HG03442 (cell line): ENCODE results near the gene SKIDA1.

ENCODE experiments used
- ATAC-seq: cut with Tn5 transposase; IDR thresholded peaks from one replicate; pipeline ENCODE4 v1.9.1; 2021; ENCODE audit warnings: mild to moderate bottlenecking, moderate library complexity; ENCODE audit not compliant: unreplicated experiment

The SKIDA1 gene

GRCh38 chr10:21517134-21518031, 8.1 kb downstream of the SKIDA1 start:
- ATAC-seq = peak; percentile 53

DNA sequence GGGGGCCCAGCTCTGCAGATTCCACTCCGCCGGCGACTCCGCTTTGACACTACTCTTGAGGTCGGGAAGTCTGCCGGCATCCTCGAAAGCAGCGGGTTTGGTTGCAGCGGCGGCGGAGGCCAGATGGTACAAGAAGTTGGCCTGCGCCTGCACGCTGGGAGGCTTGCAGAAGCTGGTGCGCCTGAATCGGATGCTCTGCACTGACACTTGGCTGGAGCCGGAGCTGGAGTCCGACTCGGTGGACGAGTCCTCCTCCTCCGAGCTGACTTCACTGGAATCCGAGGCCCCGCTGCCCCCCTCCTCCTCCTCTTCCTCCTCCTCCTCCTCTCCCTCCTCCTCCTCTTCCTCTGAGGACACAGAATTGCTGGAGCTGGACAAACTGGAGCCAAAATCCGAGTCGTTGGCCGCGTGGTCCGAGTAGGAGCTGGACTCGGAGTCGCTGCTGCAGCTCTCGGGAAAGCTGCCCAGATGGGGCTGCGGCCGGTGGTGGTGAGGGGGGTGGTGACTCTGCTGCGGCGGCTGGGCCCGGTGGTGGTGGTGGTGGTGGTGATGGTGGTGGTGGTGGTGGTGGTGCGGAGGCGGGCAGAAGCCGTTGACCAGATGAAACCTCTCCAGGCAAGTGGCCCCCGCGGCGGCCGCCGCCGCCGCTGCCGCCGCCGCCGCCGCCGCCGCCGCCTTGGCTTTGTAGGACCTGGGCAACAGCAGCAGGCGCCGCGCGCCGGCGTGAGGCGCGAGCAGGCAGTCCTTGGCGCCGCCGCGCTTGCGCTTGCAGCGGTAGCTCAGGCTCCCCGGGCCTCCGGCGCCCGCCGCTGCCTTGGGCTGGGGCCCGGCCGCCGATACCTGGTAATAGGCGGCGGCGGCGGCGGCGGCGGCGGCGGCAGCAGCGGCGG, 9.0 kb downstream of the SKIDA1 start:
- ATAC-seq = peak; percentile 70

DNA sequence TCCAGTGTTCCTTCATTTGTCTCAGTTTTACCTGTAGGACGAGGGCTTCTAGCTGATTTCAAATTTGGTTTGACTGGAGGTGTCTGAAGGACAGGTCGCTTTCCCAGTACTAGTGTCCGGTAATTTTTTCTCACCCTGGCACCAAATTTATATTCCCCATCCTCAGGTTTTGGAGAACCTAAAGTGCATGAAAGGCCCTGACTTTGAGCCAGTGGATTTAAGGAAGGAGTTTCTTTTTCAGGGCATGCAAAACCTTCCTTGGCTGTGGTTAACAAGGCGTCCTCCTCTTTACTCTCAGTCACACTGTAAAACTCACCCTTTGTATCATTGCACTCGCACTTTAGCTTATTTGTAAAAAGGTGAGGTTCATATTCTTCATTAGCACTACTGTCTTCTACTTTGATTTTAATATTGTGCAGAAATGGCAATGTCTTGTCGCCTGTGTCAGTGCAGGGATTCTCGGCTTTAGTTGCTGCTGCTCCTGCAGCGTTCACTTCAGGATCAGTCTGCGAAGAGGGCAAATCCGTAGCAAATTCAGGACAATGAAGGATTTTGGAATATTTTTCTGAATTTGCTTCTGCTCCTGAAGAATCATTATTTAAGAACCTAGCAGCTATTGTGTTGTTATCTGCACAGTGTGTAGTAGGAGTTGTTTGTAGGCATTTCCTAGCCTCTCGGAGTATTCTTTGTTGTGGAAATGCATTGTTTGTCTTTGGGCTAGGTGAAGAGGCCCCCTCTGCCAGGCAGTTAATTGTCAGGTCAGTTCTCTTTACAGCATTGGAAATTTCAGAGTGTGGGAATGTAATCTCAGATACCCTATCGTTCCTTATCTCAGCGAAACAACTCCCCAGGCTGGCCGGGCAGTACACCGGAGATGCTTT, 9.9 kb downstream of the SKIDA1 start:
- ATAC-seq = no peak

GRCh38 chr10:21514818-21515351, 10.6 kb downstream of the SKIDA1 start:
- no peak for ATAC-seq

DNA sequence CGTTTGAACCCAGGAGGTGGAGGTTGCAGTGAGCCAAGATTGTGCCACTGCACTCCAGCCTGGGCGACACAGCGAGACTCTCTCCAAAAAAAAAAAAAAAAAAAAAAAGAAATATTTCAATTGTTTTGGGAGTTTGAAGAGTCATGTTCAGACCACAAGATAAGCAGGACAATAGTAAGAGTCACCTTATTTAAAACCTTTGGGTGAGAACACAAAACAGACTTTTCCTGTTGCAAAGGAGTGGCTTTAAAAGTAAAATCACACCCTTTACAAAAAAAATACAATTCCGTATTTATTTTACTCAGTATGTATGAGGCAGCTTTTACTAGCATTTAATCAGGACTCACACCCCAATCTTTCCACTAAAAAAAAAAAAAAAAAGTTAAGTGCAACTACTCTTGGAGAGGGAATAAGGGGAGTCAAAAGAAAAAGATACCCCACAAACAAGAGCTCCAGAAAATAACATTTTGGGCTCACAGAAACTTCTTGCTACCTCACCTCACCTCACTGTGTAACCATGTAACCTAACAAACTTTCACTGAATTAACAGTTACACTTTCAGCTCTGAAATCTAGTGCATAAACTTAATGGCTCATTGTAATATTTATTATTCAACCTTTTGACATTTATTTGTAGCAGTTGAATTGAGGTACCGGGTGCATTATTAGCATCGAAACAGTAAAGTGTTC, 11.2 kb downstream of the SKIDA1 start:
- ATAC-seq = no peak

GRCh38 chr10:21513405-21513788, 12.1 kb downstream of the SKIDA1 start:
- no peak for ATAC-seq

GRCh38 chr10:21512573-21513404, 12.7 kb downstream of the SKIDA1 start:
- ATAC-seq = no peak

- ATAC-seq = no peak
Observed at GRCh38 chr10:21511946-21512572, 13.4 kb downstream of the SKIDA1 start.

GRCh38 chr10:21511095-21511570, 14.3 kb downstream of the SKIDA1 start:
- no peak for ATAC-seq

DNA sequence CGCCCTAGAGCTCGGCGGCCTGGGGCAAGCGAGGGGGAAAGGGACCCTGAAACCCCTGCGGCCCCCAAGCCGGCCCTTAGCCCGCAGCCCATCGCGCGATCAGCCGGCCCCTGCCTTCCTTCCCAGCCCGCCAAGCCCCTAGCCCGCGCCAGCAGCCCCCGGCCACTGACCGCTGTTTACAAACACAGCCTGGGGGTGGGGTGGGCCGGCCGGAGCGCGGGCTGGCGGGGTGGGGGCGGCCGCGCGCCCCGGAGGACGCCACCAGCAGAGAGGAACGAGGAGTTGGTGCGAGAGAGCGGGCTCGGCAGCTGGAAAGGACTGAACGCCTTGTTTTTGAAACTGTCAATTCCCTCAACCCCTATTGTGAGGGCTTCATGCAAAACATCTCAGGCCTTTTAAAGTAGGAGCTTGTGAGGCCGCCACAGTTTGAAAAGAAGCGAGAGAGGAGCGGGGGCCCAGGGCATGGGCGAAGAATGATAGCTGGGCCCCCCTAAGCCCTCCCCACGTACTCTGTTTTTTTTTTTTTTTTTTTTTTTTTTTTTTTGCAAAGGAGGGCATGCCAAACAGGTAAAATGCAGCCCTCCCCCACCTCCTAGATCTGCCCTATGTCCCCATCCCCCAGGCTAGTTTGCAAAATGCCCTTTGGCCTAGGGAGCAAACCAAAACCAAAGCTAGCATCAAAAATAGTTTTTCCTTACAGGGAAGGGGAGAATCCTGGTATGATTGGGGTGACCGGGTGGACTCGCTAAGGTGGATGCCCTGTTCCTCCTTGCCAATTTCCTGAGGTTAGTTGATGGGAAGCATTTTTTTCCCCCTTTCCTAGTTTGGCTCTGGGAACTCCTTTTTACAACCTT, 15.0 kb downstream of the SKIDA1 start:
- ATAC-seq = no peak

DNA sequence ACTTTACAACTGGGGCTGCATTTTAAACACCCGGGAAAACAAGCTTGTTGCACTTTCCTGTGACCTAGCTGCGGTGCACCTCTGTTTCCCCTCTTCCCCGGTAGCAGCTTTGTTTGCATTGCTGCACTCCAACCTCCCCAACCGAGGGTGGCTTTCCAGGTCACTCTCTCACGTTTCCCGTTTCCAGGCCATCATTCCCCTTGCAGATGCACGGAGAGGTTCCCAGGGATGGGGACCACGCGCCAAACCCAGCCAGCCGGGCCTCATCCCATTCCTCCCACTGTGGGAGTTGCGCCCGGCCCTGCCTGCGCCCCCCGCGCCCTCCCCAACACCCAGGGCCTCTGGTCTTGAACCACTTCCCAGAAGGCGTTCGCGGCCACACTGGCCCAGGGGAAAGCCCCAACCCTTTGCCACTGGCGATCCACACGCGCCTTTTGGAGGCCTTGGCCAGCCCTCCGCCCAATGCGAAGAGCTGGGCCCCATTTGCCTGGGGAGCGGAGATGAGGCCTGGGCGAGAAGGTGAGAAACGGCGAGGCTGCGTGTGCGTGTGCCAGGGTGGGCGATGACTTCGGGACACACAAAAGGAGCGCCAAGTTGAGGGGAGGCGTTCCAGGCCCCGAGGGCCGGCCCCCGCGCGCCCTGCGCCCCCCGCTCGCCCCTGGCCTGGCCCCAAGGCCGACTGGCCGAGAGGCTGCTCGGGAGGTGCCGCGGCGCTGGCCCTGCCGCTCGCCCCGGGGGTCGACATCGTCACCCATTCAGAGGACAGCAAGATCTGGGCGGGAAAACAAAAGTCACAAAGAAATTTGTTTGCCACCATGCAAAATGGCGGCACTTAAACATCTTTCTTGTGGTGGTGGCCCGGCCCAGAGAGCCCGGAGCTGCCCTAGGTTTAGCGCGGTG, 15.9 kb downstream of the SKIDA1 start:
- ATAC-seq = no peak

- ATAC-seq = no peak
Observed at GRCh38 chr10:21508706-21509331, 16.7 kb downstream of the SKIDA1 start.

- ATAC-seq = no peak
Observed at GRCh38 chr10:21507150-21507549, 18.3 kb downstream of the SKIDA1 start.

- no peak for ATAC-seq
Observed at GRCh38 chr10:21506351-21506750, 19.1 kb downstream of the SKIDA1 start.

- ATAC-seq = no peak
Observed at GRCh38 chr10:21505711-21506278, 19.7 kb downstream of the SKIDA1 start.

DNA sequence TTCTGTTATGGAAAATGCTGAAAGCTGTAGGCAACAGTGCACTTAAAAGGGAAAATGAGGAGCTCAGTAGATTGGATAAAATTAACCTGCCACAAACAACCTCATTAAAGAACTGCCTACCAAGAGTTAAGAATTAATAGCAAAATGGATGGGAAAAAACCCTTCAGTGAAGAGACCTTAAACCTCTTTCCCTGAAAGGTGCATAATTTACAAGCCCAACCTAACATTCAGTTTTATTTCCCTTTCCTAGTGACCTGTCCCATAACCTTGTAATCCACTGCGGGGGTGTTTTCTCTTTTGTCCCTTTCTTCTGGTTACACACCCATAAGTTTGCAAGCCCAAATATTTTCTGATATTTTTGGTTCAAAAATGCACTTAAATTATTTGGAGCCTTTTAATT, 21.9 kb downstream of the SKIDA1 start:
- ATAC-seq = no peak
